ENCODE measurements around the gene COL8A1.

Gene COL8A1

DNA sequence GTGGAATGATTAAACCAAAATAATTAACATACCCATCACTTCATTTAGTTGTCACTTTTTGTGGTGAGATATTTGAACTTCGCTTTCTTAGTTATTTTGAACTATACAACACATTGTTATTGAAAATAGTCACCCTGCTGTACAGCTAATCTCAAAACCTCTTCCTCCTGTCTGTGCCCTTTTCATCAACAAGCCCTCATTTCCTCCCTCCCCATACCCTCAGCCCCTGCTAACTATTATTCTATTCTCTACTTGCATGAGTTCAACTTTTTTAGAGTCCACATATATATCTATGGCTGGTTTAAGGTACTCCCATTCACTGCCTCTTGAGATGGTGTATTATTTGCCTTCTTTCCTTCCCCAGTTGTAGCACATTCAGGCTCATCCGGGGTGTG, 32.2 kb downstream of the COL8A1 start:
- no peak overlapping the region for H3K4me3 ChIP-seq (ENCODE audit: low read length)
- no peak for TF ChIP-seq ZNF274 (IDR thresholded peaks at IDR 0.05; ENCODE audit: low read depth, low read length)

- no peak overlapping the region for H3K4me3 ChIP-seq (ENCODE audit: low read length)
- no peak for TF ChIP-seq ZNF274 (IDR thresholded peaks at IDR 0.05; ENCODE audit: low read depth, low read length)
Observed at GRCh38 chr3:99674086-99674789, 35.8 kb downstream of the COL8A1 start.

GRCh38 chr3:99678023-99678422, 39.6 kb downstream of the COL8A1 start:
- TF ChIP-seq ZNF274 (IDR thresholded peaks at IDR 0.05; ENCODE audit: low read depth, low read length): no peak
- H3K4me3 ChIP-seq (ENCODE audit: low read length): no peak overlapping the region

- TF ChIP-seq ZNF274 (IDR thresholded peaks at IDR 0.05; ENCODE audit: low read depth, low read length): no peak
- H3K4me3 ChIP-seq (ENCODE audit: low read length): no peak overlapping the region
Observed at GRCh38 chr3:99678896-99679295, 40.5 kb downstream of the COL8A1 start.

DNA sequence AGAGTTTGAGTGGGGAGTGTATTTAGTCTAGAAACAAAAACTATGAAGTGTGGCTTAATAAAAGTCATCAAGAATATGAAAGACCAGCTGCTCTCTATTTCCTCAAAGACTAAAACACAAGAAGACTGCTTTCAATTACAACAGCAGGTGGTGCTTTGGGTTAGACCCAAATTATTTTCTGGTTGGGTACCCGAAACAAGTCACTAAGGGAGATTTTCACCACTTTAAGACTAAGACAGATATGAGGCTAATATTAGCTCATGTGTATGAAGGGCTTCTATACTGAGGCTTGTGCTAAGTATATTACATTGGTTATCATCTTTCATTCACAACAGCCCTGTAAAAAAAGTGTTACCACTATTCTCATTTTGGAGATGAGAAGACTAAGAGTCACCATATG, 43.1 kb downstream of the COL8A1 start:
- no peak for TF ChIP-seq ZNF274 (IDR thresholded peaks at IDR 0.05; ENCODE audit: low read depth, low read length)
- no peak overlapping the region for H3K4me3 ChIP-seq (ENCODE audit: low read length)

DNA sequence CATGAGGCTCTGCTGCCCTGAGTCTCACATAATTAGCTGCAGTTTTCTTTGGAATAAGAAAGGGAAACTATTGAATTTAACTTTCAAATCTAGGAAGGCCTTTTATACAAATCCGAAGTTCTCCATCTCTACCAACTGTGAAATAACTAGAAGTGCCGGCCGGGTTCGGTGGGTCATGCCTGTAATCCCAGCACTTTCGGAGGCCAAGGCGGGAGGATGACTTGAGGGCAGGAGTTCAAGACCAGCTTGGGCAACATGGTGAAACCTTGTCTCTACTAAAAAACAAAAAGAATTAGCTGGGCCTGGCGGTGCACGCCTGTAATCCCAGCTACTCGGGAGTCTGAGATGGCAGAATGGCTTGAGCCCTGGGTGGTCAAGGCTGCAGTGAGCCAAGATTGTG, 43.6 kb downstream of the COL8A1 start:
- H3K4me3 ChIP-seq (ENCODE audit: low read length): no peak overlapping the region
- TF ChIP-seq ZNF274 (IDR thresholded peaks at IDR 0.05; ENCODE audit: low read depth, low read length): no peak

- H3K4me3 ChIP-seq (ENCODE audit: low read length): no peak overlapping the region
- no peak for TF ChIP-seq ZNF274 (IDR thresholded peaks at IDR 0.05; ENCODE audit: low read depth, low read length)
Observed at GRCh38 chr3:99683465-99683864, 45.1 kb downstream of the COL8A1 start.

- no peak for TF ChIP-seq ZNF274 (IDR thresholded peaks at IDR 0.05; ENCODE audit: low read depth, low read length)
- H3K4me3 ChIP-seq (ENCODE audit: low read length): no peak overlapping the region
Observed at GRCh38 chr3:99683876-99684275, 45.5 kb downstream of the COL8A1 start.

DNA sequence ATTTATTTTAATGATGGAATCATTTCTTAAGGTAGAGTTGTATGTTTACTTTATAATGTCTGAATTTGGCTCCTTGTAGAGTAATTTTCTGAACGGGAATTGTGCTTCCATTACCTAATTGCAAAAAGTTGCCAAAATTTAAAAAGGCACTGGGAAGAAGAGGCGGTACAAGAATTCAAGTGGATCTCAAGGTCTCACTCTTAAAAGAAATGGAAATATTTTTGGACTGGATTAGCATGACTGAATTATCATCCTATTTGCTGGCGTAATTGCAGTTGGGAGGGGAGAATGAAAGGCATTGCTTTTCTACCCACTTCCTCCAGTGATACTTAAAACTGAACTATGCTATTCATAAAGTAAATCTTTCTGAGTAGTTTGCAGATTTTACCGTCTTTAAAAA, 46.2 kb downstream of the COL8A1 start:
- H3K4me3 ChIP-seq (ENCODE audit: low read length): no peak overlapping the region
- TF ChIP-seq ZNF274 (IDR thresholded peaks at IDR 0.05; ENCODE audit: low read depth, low read length): no peak

- TF ChIP-seq ZNF274 (IDR thresholded peaks at IDR 0.05; ENCODE audit: low read depth, low read length): no peak
- no peak overlapping the region for H3K4me3 ChIP-seq (ENCODE audit: low read length)
Observed at GRCh38 chr3:99686469-99686868, 48.1 kb downstream of the COL8A1 start.

DNA sequence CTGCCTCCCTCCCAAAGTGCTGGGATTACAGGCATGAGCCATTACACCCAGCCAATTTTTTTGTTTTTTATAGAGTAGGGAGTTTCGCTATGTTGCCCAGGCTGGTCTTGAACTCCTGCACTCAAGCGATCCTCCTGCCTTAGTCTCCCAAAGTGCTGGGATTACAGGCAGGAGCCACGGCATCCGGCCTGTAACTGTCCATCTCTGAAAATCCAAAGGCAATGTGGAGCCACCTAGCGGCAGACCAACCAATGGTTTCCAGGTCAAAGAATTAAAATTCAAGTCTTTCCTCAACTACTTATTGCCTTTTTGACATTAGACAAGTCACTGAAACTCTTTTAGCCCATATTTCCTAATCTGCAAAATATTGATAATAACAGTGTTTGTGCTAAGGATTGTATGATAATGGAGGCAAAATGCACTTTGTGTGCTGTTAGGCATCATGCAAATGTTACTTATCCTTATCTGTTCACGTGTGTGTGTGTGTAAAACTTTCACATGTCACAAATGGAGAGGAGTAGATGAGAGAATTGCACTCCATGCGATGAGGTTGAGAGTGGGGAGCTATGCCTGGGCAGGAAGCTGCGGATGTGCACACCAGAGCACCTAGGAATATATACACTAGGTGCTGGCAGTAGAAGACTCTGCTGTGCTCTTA, 48.7 kb downstream of the COL8A1 start:
- TF ChIP-seq ZNF274 (IDR thresholded peaks at IDR 0.05; ENCODE audit: low read depth, low read length): no peak
- no peak overlapping the region for H3K4me3 ChIP-seq (ENCODE audit: low read length)

DNA sequence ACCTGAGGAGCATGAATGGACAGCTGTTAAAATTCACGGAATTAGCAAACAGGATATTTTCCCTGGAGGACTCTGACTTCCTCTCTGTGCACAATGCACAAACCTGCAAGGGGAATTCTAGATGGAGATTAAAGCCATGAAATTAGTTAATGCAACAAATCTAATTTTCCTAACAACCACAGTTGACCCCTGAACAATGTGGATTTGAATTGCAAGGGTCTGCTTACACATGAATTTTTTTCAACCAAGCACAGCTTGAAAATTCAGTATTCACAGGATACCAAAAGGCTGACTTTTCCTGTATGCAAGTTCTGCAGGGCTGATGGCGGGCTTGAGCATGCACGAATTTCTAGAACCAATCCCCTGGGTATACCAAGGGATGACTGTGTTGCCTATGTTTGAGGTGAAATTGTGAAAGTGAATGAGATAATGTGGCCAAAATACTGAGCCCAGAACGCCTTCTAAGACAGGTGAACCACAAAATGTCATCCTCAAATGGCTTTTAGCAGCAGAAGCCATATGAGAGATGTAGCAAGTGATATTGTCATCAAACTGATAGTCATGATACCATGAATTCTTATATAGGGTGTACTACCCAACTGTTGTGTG, 52.5 kb downstream of the COL8A1 start:
- H3K4me3 ChIP-seq (ENCODE audit: low read length): no peak overlapping the region
- TF ChIP-seq ZNF274 (IDR thresholded peaks at IDR 0.05; ENCODE audit: low read depth, low read length): no peak

GRCh38 chr3:99693636-99694035, 55.2 kb downstream of the COL8A1 start:
- no peak for TF ChIP-seq ZNF274 (IDR thresholded peaks at IDR 0.05; ENCODE audit: low read depth, low read length)
- H3K4me3 ChIP-seq (ENCODE audit: low read length): no peak overlapping the region

DNA sequence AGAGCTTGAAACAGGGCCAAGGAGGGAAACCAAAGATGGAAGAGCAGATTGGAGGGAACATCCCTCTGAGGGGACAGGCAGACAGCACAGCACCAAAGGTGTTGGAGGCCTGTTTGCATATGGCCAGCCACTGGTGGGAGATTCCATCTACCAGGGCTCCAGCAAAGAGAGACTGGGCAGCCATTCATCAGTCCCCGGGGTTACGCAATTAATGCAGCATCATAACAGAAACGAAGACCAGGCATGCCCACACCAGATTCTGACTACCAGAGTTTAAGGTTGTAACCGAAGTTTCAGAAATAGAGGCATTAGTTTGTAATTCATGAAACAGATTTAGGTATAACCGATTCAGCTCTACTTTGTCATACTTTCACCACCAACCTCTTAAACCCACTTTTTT, 58.1 kb downstream of the COL8A1 start:
- no peak overlapping the region for H3K4me3 ChIP-seq (ENCODE audit: low read length)
- no peak for TF ChIP-seq ZNF274 (IDR thresholded peaks at IDR 0.05; ENCODE audit: low read depth, low read length)

- no peak for TF ChIP-seq ZNF274 (IDR thresholded peaks at IDR 0.05; ENCODE audit: low read depth, low read length)
- H3K4me3 ChIP-seq (ENCODE audit: low read length): no peak overlapping the region
Observed at GRCh38 chr3:99697250-99697649, 58.9 kb downstream of the COL8A1 start.

Measured in GM08714 (cell line).